OCI-LY7 (cell line): ENCODE measurements around the gene CALY.

Source experiments
- CTCF ChIP-seq: fragments of 200-600 bp; sonication (generic); conservative IDR thresholded peaks from 2 replicates; pipeline ENCODE4 v1.5.1; 2014; ENCODE audit warnings: mild to moderate bottlenecking, antibody characterized with exemption, low read length, moderate library complexity, mixed read lengths
- EZH2phosphoT487 ChIP-seq: fragments of 200-600 bp; sonication (generic); IDR thresholded peaks from 2 replicates; pipeline ENCODE4 v1.6.1; 2018; ENCODE audit warnings: low read depth, borderline replicate concordance, mild to moderate bottlenecking, mixed run types, antibody characterized with exemption, low read length, moderate library complexity, mixed read lengths

GRCh38 chr10:133362846-133363245 lies 26.1 kb upstream of the CALY start:
- no peak for TF ChIP-seq CTCF
- TF ChIP-seq EZH2phosphoT487: no peak
